ENCODE measurements around the gene C12orf42.

Gene C12orf42

GRCh38 chr12:103326190-103326589 lies 169.6 kb downstream of the C12orf42 start:
- H3K4me1 ChIP-seq (ENCODE audit: control insufficient read depth, insufficient read depth, low read length, poor library complexity, severe bottlenecking) = no peaks in the 10 kb centered on the region
- DNase-seq = no peak
- H3K9me3 ChIP-seq (ENCODE audit: control insufficient read depth, low read length) = no peaks in the 10 kb centered on the region
- H3K27ac ChIP-seq (ENCODE audit: insufficient read depth, low read length, poor library complexity, severe bottlenecking) = no peak overlapping the region
- H3K36me3 ChIP-seq (ENCODE audit: control insufficient read depth, insufficient read depth, low read length) = no peaks in the 10 kb centered on the region
- H3K4me3 ChIP-seq (ENCODE audit: insufficient read depth, low read depth, low read length, poor library complexity, severe bottlenecking) = no peak overlapping the region
- H3K27me3 ChIP-seq (replicated peaks; ENCODE audit: control insufficient read depth, insufficient read depth, low read length, poor library complexity, severe bottlenecking) = no peaks in the 10 kb centered on the region

- Histone ChIP-seq H3K27me3 (replicated peaks; ENCODE audit: control insufficient read depth, insufficient read depth, low read length, poor library complexity, severe bottlenecking) (no peaks in the 10 kb centered on the region), H3K4me3 (ENCODE audit: insufficient read depth, low read depth, low read length, poor library complexity, severe bottlenecking) (no peak overlapping the region), H3K4me1 (ENCODE audit: control insufficient read depth, insufficient read depth, low read length, poor library complexity, severe bottlenecking) (no peaks in the 10 kb centered on the region)
Observed at GRCh38 chr12:103318566-103318965, 177.2 kb downstream of the C12orf42 start.

GRCh38 chr12:103317220-103317619 lies 178.5 kb downstream of the C12orf42 start:
- no peak for DNase-seq
- no peaks in the 10 kb centered on the region for H3K9me3 ChIP-seq (ENCODE audit: control insufficient read depth, low read length)

More at GRCh38 chr12:103318566-103318965, 177.2 kb downstream of the C12orf42 start:
- Histone ChIP-seq H3K27ac (ENCODE audit: insufficient read depth, low read length, poor library complexity, severe bottlenecking) (no peak overlapping the region), H3K36me3 (ENCODE audit: control insufficient read depth, insufficient read depth, low read length) (no peaks in the 10 kb centered on the region), H3K9me3 (ENCODE audit: control insufficient read depth, low read length) (no peaks in the 10 kb centered on the region)
- no peak for DNase-seq

DNA sequence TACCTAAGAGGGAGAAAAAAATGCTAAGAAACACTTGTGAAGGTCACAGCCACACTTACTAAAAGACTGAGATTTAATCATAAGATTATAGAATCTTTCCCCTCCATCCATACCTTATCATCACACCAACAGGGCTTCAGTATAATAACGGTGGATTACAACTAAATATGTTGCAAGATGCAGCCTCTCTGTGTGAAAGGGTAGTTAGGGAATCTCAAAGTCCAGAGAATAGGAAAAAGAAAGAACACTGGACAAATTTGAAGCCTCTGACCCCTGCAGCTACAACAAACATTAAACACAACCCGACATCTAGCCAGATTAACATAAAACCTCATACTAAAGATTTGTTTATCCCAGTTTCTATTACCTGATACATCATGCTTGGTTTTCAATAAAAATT lies 181.0 kb downstream of the C12orf42 start:
- no peaks in the 10 kb centered on the region for H3K36me3 ChIP-seq (ENCODE audit: control insufficient read depth, insufficient read depth, low read length)
- DNase-seq = no peak
- H3K9me3 ChIP-seq (ENCODE audit: control insufficient read depth, low read length) = no peaks in the 10 kb centered on the region
- H3K27ac ChIP-seq (ENCODE audit: insufficient read depth, low read length, poor library complexity, severe bottlenecking) = no peak overlapping the region
- H3K27me3 ChIP-seq (replicated peaks; ENCODE audit: control insufficient read depth, insufficient read depth, low read length, poor library complexity, severe bottlenecking) = no peaks in the 10 kb centered on the region
- no peaks in the 10 kb centered on the region for H3K4me1 ChIP-seq (ENCODE audit: control insufficient read depth, insufficient read depth, low read length, poor library complexity, severe bottlenecking)
- no peak overlapping the region for H3K4me3 ChIP-seq (ENCODE audit: insufficient read depth, low read depth, low read length, poor library complexity, severe bottlenecking)

More at GRCh38 chr12:103317220-103317619, 178.5 kb downstream of the C12orf42 start:
- no peaks in the 10 kb centered on the region for H3K4me1 ChIP-seq (ENCODE audit: control insufficient read depth, insufficient read depth, low read length, poor library complexity, severe bottlenecking)
- no peak overlapping the region for H3K4me3 ChIP-seq (ENCODE audit: insufficient read depth, low read depth, low read length, poor library complexity, severe bottlenecking)
- H3K27me3 ChIP-seq (replicated peaks; ENCODE audit: control insufficient read depth, insufficient read depth, low read length, poor library complexity, severe bottlenecking) = no peaks in the 10 kb centered on the region
- H3K36me3 ChIP-seq (ENCODE audit: control insufficient read depth, insufficient read depth, low read length) = no peaks in the 10 kb centered on the region
- H3K27ac ChIP-seq (ENCODE audit: insufficient read depth, low read length, poor library complexity, severe bottlenecking) = no peak overlapping the region

- Histone ChIP-seq H3K27ac (ENCODE audit: insufficient read depth, low read length, poor library complexity, severe bottlenecking) (no peak overlapping the region), H3K27me3 (replicated peaks; ENCODE audit: control insufficient read depth, insufficient read depth, low read length, poor library complexity, severe bottlenecking) (no peaks in the 10 kb centered on the region), H3K4me3 (ENCODE audit: insufficient read depth, low read depth, low read length, poor library complexity, severe bottlenecking) (no peak overlapping the region), H3K9me3 (ENCODE audit: control insufficient read depth, low read length) (no peaks in the 10 kb centered on the region), H3K36me3 (ENCODE audit: control insufficient read depth, insufficient read depth, low read length) (no peaks in the 10 kb centered on the region), H3K4me1 (ENCODE audit: control insufficient read depth, insufficient read depth, low read length, poor library complexity, severe bottlenecking) (no peaks in the 10 kb centered on the region)
- DNase-seq = no peak
Observed at GRCh38 chr12:103313894-103314293, 181.9 kb downstream of the C12orf42 start.

GRCh38 chr12:103312742-103313354 lies 182.9 kb downstream of the C12orf42 start:
- DNase-seq = no peak
- Histone ChIP-seq H3K27me3 (replicated peaks; ENCODE audit: control insufficient read depth, insufficient read depth, low read length, poor library complexity, severe bottlenecking) (no peaks in the 10 kb centered on the region), H3K4me3 (ENCODE audit: insufficient read depth, low read depth, low read length, poor library complexity, severe bottlenecking) (no peak overlapping the region), H3K27ac (ENCODE audit: insufficient read depth, low read length, poor library complexity, severe bottlenecking) (no peak overlapping the region), H3K36me3 (ENCODE audit: control insufficient read depth, insufficient read depth, low read length) (no peaks in the 10 kb centered on the region), H3K4me1 (ENCODE audit: control insufficient read depth, insufficient read depth, low read length, poor library complexity, severe bottlenecking) (no peaks in the 10 kb centered on the region), H3K9me3 (ENCODE audit: control insufficient read depth, low read length) (no peaks in the 10 kb centered on the region)

DNA sequence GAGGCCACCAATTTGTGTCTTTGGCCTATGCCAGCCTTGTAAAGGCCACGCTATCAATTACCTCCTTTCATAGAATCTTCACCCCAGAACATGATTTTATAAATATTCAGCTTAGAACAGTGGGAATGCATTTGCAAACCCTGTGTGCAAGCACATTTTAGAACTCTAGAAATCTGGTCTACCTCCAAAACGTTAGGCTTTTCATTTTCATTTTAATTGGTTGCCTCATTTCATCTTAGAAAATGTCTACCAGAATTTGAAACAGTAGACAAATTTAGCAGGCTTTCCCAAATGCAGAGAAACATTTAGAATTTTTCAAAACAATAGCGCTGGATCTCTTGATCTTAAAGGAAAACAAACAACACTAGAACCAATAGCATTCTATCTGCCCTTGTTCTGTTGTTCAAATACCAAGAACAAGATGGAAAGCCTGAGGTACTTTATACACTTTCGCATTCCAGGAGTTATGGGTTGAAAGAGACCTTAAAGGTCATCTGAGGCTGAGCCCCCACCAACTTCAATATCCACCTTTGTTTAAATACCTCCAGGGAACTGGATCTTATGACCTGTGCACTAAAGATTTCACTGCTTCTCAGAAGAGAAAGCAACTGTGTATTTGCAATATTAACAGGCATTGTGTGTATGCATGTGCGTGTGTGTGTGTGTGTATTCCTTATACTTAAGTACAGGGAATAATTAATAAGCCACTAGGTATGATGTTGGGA lies 185.1 kb downstream of the C12orf42 start:
- Histone ChIP-seq H3K27ac (ENCODE audit: insufficient read depth, low read length, poor library complexity, severe bottlenecking) (no peak overlapping the region), H3K27me3 (replicated peaks; ENCODE audit: control insufficient read depth, insufficient read depth, low read length, poor library complexity, severe bottlenecking) (no peaks in the 10 kb centered on the region), H3K9me3 (ENCODE audit: control insufficient read depth, low read length) (no peaks in the 10 kb centered on the region), H3K4me3 (ENCODE audit: insufficient read depth, low read depth, low read length, poor library complexity, severe bottlenecking) (no peak overlapping the region), H3K36me3 (ENCODE audit: control insufficient read depth, insufficient read depth, low read length) (no peaks in the 10 kb centered on the region), H3K4me1 (ENCODE audit: control insufficient read depth, insufficient read depth, low read length, poor library complexity, severe bottlenecking) (no peaks in the 10 kb centered on the region)
- DNase-seq = no peak

GRCh38 chr12:103308396-103308795 lies 187.4 kb downstream of the C12orf42 start:
- Histone ChIP-seq H3K4me3 (ENCODE audit: insufficient read depth, low read depth, low read length, poor library complexity, severe bottlenecking) (no peak overlapping the region), H3K9me3 (ENCODE audit: control insufficient read depth, low read length) (no peaks in the 10 kb centered on the region), H3K36me3 (ENCODE audit: control insufficient read depth, insufficient read depth, low read length) (no peaks in the 10 kb centered on the region), H3K4me1 (ENCODE audit: control insufficient read depth, insufficient read depth, low read length, poor library complexity, severe bottlenecking) (no peaks in the 10 kb centered on the region), H3K27me3 (replicated peaks; ENCODE audit: control insufficient read depth, insufficient read depth, low read length, poor library complexity, severe bottlenecking) (no peaks in the 10 kb centered on the region), H3K27ac (ENCODE audit: insufficient read depth, low read length, poor library complexity, severe bottlenecking) (no peak overlapping the region)
- DNase-seq = no peak

DNA sequence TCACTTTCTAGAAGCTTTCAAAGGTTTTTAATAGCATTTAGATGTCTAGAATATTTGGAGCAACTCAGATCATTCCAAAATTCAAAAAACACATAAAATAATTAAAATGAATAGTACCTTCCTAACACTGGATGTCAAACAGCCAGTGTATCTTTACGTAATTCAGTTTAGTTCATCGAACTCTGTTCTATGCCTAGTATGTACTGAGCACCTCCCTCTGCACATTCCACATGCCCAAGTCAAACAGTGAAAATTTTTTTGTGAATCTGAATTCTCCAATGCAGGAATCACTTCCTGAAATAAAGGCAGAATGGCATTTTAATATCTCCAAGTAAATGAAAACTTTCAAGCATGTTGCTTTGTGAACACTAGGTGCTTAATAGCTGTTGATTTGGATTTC lies 192.3 kb downstream of the C12orf42 start:
- Histone ChIP-seq H3K4me1 (ENCODE audit: control insufficient read depth, insufficient read depth, low read length, poor library complexity, severe bottlenecking) (no peaks in the 10 kb centered on the region), H3K36me3 (ENCODE audit: control insufficient read depth, insufficient read depth, low read length) (no peaks in the 10 kb centered on the region), H3K4me3 (ENCODE audit: insufficient read depth, low read depth, low read length, poor library complexity, severe bottlenecking) (no peak overlapping the region), H3K27me3 (replicated peaks; ENCODE audit: control insufficient read depth, insufficient read depth, low read length, poor library complexity, severe bottlenecking) (no peaks in the 10 kb centered on the region), H3K9me3 (ENCODE audit: control insufficient read depth, low read length) (no peaks in the 10 kb centered on the region), H3K27ac (ENCODE audit: insufficient read depth, low read length, poor library complexity, severe bottlenecking) (no peak overlapping the region)
- no peak for DNase-seq

Data from effector memory CD4-positive, alpha-beta T cell (primary cell).